Nucleus accumbens (tissue), 56 donors: Measurements from ENCODE around the gene RND1.
"Not testable (repeated sequence)": the region's sequence is repeated elsewhere in the genome, so short reads cannot be mapped to it uniquely, and the experiment has no call there.

Experiments
- DNase-seq, 56 donors: peaks; one replicate each; lab custom pipeline; 2025; lab: John Stamatoyannopoulos, UW

Gene RND1

GRCh38 chr12:48869191-48869590, 3.5 kb upstream of the RND1 start:
- peak in 1 of 56 donors; percentile 9 for DNase-seq

GRCh38 chr12:48868451-48868850, 2.8 kb upstream of the RND1 start:
- DNase-seq, result no peak

GRCh38 chr12:48866052-48866711, 512 bp upstream of the RND1 start:
- no peak for DNase-seq

GRCh38 chr12:48863291-48863690, 2.4 kb downstream of the RND1 start:
- DNase-seq, result peak in 33 of 56 donors; percentile 8 to 63 (median 33)

- peak in 26 of 56 donors; percentile 6 to 64 (median 34) for DNase-seq
Observed at GRCh38 chr12:48862760-48863159, 2.9 kb downstream of the RND1 start.

- DNase-seq, result no peak
Observed at GRCh38 chr12:48861111-48861510, 4.6 kb downstream of the RND1 start.

GRCh38 chr12:48860236-48860635, 5.4 kb downstream of the RND1 start:
- DNase-seq, result not testable (repeated sequence)

GRCh38 chr12:48859607-48860006, 6.1 kb downstream of the RND1 start:
- no peak for DNase-seq

- DNase-seq, result no peak
Observed at GRCh38 chr12:48858043-48858442, 7.6 kb downstream of the RND1 start.

GRCh38 chr12:48857278-48857994, 8.2 kb downstream of the RND1 start:
- no peak for DNase-seq

GRCh38 chr12:48856379-48856778, 9.3 kb downstream of the RND1 start:
- no peak for DNase-seq

- not testable (repeated sequence) for DNase-seq
Observed at GRCh38 chr12:48854932-48855331, 10.7 kb downstream of the RND1 start.

- DNase-seq, result no peak
Observed at GRCh38 chr12:48854488-48854887, 11.2 kb downstream of the RND1 start.

GRCh38 chr12:48852734-48853688, 12.7 kb downstream of the RND1 start:
- DNase-seq, result peak in 54 of 56 donors; percentile 11 to 97 (median 76)

GRCh38 chr12:48851883-48852733, 13.6 kb downstream of the RND1 start, which contains the start of gene DDX23:
Gene DDX23 (minus strand): TSS chr12:48852163. CDS start chr12:48845782, 6,381 bp downstream.
- DNase-seq, result peak; percentile 66 to 97 (median 93)

GRCh38 chr12:48842021-48842420, 23.6 kb downstream of the RND1 start:
- DNase-seq, result not testable (repeated sequence)

GRCh38 chr12:48838048-48838447, 27.6 kb downstream of the RND1 start:
- DNase-seq, result no peak

GRCh38 chr12:48832321-48833060, 33.2 kb downstream of the RND1 start:
- no peak for DNase-seq

- DNase-seq, result no peak
Observed at GRCh38 chr12:48831257-48831656, 34.4 kb downstream of the RND1 start.
